ENCODE data around the gene LILRA6. TPM values are rescaled to one million over a fixed set of nuclear protein-coding genes. Genes with fewer than 3 reads are reported as not detected.
"Not testable (repeated sequence)": the region's sequence is repeated elsewhere in the genome, so short reads cannot be mapped to it uniquely, and the experiment has no call there.

Gene LILRA6
- polyA plus RNA-seq, 3 donors, result 65.7 to 150 (median 143) TPM

DNA sequence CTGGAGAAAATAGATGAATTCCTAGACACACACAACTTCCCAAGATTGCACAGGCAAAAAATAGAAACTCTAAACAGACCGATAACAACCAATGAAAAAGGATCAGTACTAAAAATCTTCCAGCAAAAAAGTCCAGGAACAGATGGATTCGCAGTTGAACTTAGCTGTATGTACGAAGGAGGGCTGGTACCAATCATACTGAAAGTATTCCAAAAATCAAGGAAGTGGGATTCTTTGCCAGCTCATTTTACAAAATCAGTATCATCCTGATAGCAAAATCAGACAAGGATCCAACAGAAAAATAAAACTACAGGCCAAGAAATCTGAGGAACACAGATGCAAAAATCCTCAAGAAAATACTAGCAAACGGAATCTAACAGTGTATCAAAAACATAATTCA, 44.9 kb upstream of the LILRA6 start:
- H3K27ac ChIP-seq (ENCODE audit: low read depth in 1 of 2, low read length in 2 of 2), result no peak overlapping the region
- H3K27me3 ChIP-seq (ENCODE audit: control insufficient read depth in 2 of 2, insufficient read depth in 2 of 2, low read length in 2 of 2), result peaks cover 0 to 3% of the 10 kb centered on the region in 2 donors
- no peak overlapping the region for H3K4me2 ChIP-seq (replicated peaks; ENCODE audit: extremely low read depth, low read length, poor library complexity, severe bottlenecking)
- Mint-ChIP-seq H3K27me3 (ENCODE audit: low read depth in 3 of 3) (peaks cover 8 to 11% (median 10%) of the 10 kb centered on the region in 3 donors), H3K4me3 (peak overlapping the region in 1 of 2 donors; percentile 39), H3K4me1 (peaks cover 68% of the 10 kb centered on the region), H3K9me3 (no peaks in the 10 kb centered on the region), H3K36me3 (peaks cover 0 to 4% of the 10 kb centered on the region in 2 donors), H3K27ac (peak overlapping the region in 1 of 7 donors; percentile 3)
- H3K9ac ChIP-seq (ENCODE audit: insufficient read depth, low read length, poor library complexity, severe bottlenecking), result no peak overlapping the region
- no peak overlapping the region for H2AFZ ChIP-seq (ENCODE audit: insufficient read depth, low read depth, low read length, poor library complexity, severe bottlenecking)
- no peaks in the 10 kb centered on the region for H4K20me1 ChIP-seq (ENCODE audit: insufficient read depth, low read length)
- WGBS (ENCODE audit: insufficient coverage), result 100% methylated on average over 1 of the region's 4 CpGs
- intact Hi-C loops (cut with micrococcal nuclease), result loop anchor here in 1 of 2 donors (10.0 kb wide), 1 partner anchor 47 kb away; the partner anchor contains the start of gene LILRA4
- TF ChIP-seq CTCF (IDR thresholded peaks at IDR 0.05), result no peak
- no peaks in the 10 kb centered on the region for H3K79me2 ChIP-seq (ENCODE audit: insufficient read depth, low read length)
- no peak overlapping the region for H3K4me3 ChIP-seq (replicated peaks in 1 of 3; ENCODE audit: low read depth in 2 of 3, low read length in 3 of 3)
- H3K36me3 ChIP-seq (replicated peaks in 1 of 2; ENCODE audit: control insufficient read depth in 1 of 2, insufficient read depth in 2 of 2, low read length in 2 of 2), result no peaks in the 10 kb centered on the region
- peaks cover 58 to 69% of the 10 kb centered on the region in 2 donors for H3K4me1 ChIP-seq (ENCODE audit: control insufficient read depth in 1 of 2, insufficient read depth in 2 of 2, low read length in 2 of 2)
- H3K9me3 ChIP-seq (replicated peaks in 1 of 2; ENCODE audit: control insufficient read depth in 1 of 2, insufficient read depth in 1 of 2, low read length in 2 of 2), result no peaks in the 10 kb centered on the region
- DNase-seq, result no peak

GRCh38 chr19:54286283-54286682, 43.7 kb upstream of the LILRA6 start:
- not testable (repeated sequence) for DNase-seq; H3K9ac ChIP-seq (ENCODE audit: insufficient read depth, low read length, poor library complexity, severe bottlenecking); H3K4me3 Mint-ChIP-seq; H3K27me3 ChIP-seq (ENCODE audit: control insufficient read depth in 2 of 2, insufficient read depth in 2 of 2, low read length in 2 of 2); H3K4me2 ChIP-seq (replicated peaks; ENCODE audit: extremely low read depth, low read length, poor library complexity, severe bottlenecking); H3K79me2 ChIP-seq (ENCODE audit: insufficient read depth, low read length); H2AFZ ChIP-seq (ENCODE audit: insufficient read depth, low read depth, low read length, poor library complexity, severe bottlenecking); H3K36me3 Mint-ChIP-seq; H3K27me3 Mint-ChIP-seq (ENCODE audit: low read depth in 3 of 3); H3K9me3 ChIP-seq (replicated peaks in 1 of 2; ENCODE audit: control insufficient read depth in 1 of 2, insufficient read depth in 1 of 2, low read length in 2 of 2); H3K9me3 Mint-ChIP-seq; H4K20me1 ChIP-seq (ENCODE audit: insufficient read depth, low read length); H3K4me3 ChIP-seq (replicated peaks in 1 of 3; ENCODE audit: low read depth in 2 of 3, low read length in 3 of 3); H3K36me3 ChIP-seq (replicated peaks in 1 of 2; ENCODE audit: control insufficient read depth in 1 of 2, insufficient read depth in 2 of 2, low read length in 2 of 2); H3K27ac ChIP-seq (ENCODE audit: low read depth in 1 of 2, low read length in 2 of 2)
- peaks cover 69 to 81% of the 10 kb centered on the region in 2 donors for H3K4me1 ChIP-seq (ENCODE audit: control insufficient read depth in 1 of 2, insufficient read depth in 2 of 2, low read length in 2 of 2)
- H3K27ac Mint-ChIP-seq, result peak overlapping the region in 2 of 7 donors; percentile 38 to 68
- whole genome bisulfite sequencing (ENCODE audit: insufficient coverage), result 86% methylated on average over 1 of the region's 10 CpGs
- intact Hi-C loops (cut with micrococcal nuclease), result loop anchor here in 1 of 2 donors (10.0 kb wide), 1 partner anchor 49 kb away; the partner anchor contains the start of gene LILRA4
- peaks cover 79% of the 10 kb centered on the region for H3K4me1 Mint-ChIP-seq

DNA sequence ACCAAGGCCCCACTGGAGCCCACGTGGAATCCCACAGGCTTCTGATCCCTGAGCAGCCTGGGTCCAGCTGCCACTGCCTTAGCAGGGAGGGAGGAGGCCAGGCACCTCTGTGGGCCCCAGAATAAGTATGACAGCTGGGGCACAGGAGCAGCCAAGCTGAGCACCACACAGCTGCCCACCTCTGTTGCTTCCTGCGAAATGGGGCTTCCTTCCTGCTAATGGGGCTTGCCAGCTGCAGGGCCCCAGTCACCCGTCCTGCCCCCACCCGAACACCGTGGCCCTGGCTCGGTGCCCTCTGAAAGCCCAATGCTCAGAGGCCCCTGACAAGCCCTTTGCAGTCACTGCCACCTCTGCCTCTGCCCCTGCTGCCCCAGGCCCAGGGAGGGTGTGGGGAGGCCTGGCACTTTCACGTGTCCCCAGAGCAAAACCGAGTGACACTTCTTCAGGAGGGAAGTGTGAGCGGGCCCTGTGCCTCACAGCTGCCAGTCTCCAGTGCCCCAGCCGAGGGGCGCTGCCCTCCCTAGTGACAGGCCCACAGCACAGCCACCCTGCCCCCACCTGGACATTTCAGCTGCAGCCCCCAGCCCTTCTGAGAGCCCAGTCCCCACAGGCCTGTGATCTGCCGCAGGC, 43.0 kb upstream of the LILRA6 start:
- H3K9me3 ChIP-seq (replicated peaks in 1 of 2; ENCODE audit: control insufficient read depth in 1 of 2, insufficient read depth in 1 of 2, low read length in 2 of 2); H3K9ac ChIP-seq (ENCODE audit: insufficient read depth, low read length, poor library complexity, severe bottlenecking); H3K4me3 ChIP-seq (replicated peaks in 1 of 3; ENCODE audit: low read depth in 2 of 3, low read length in 3 of 3); H3K36me3 ChIP-seq (replicated peaks in 1 of 2; ENCODE audit: control insufficient read depth in 1 of 2, insufficient read depth in 2 of 2, low read length in 2 of 2); H4K20me1 ChIP-seq (ENCODE audit: insufficient read depth, low read length); H3K27me3 ChIP-seq (ENCODE audit: control insufficient read depth in 2 of 2, insufficient read depth in 2 of 2, low read length in 2 of 2); H3K36me3 Mint-ChIP-seq; H3K4me2 ChIP-seq (replicated peaks; ENCODE audit: extremely low read depth, low read length, poor library complexity, severe bottlenecking); H3K27ac ChIP-seq (ENCODE audit: low read depth in 1 of 2, low read length in 2 of 2); H3K27me3 Mint-ChIP-seq (ENCODE audit: low read depth in 3 of 3); H3K79me2 ChIP-seq (ENCODE audit: insufficient read depth, low read length); H3K9me3 Mint-ChIP-seq; H3K4me3 Mint-ChIP-seq; DNase-seq: not testable (repeated sequence)
- WGBS (ENCODE audit: insufficient coverage), result 21% methylated on average over 4 of the region's 12 CpGs
- H2AFZ ChIP-seq (ENCODE audit: insufficient read depth, low read depth, low read length, poor library complexity, severe bottlenecking), result peak overlapping the region; percentile 21
- peaks cover 84% of the 10 kb centered on the region for H3K4me1 Mint-ChIP-seq
- peak overlapping the region in 1 of 7 donors; percentile 32 for H3K27ac Mint-ChIP-seq
- H3K4me1 ChIP-seq (ENCODE audit: control insufficient read depth in 1 of 2, insufficient read depth in 2 of 2, low read length in 2 of 2), result peaks cover 71 to 81% of the 10 kb centered on the region in 2 donors
- intact Hi-C loops (cut with micrococcal nuclease), result loop anchor here in 1 of 2 donors (10.0 kb wide), 1 partner anchor 49 kb away; the partner anchor contains the start of gene LILRA4
